HCT116 (cell line): Measurements from ENCODE around the gene VANGL1. TPM values are rescaled to one million over a fixed set of nuclear protein-coding genes. Genes with fewer than 3 reads are reported as not detected.

Experiments used
- ATAC-seq: fragments of 200-7000 bp; cut with Tn5 transposase; 2 replicates; pipeline ENCODE4 v1.9.1; 2020; ENCODE audit warnings: mild to moderate bottlenecking, moderate library complexity
- BruUV-seq: library from RNA; stranded (reverse); fragments of 400-500 nt; replicated peaks from 2 replicates; lab custom pipeline; 2021; lab: Mats Ljungman, UMichigan
- CTCF ChIA-PET: fragments of 300-600 bp; sonication (Branson Sonifier 250); formaldehyde crosslinking; loops from one replicate; lab custom pipeline; 2021; ENCODE audit warnings: antibody characterized with exemption; lab: Charles Lee
- POLR2A ChIA-PET: fragments of 300-600, 350-600 bp; sonication (Branson Sonifier 250); formaldehyde crosslinking; loops from one replicate; lab custom pipeline; 2021; ENCODE audit warnings: antibody characterized with exemption; lab: Charles Lee
- RAD21 ChIA-PET, 2 experiments: fragments of 300-600 bp; sonication (Branson Sonifier 250); formaldehyde crosslinking; loops; one replicate each; lab custom pipeline; 2023; ENCODE audit warnings: low total read pairs in 2 of 2; ENCODE audit not compliant: uncharacterized antibody in 2 of 2, unreplicated experiment in 2 of 2, low non-redundant PET in 1 of 2; lab: Charles Lee
- DNase-seq: peaks from one replicate; pipeline ENCODE4 v3.0.0-alpha.2; 2010; ENCODE audit warnings: low read depth, low spot score
- H2AFZ ChIP-seq: fragments of 200-600 bp; shearing (Covaris generic), sonication (generic); 2 replicates; pipeline ENCODE4 v1.6.1; 2017; ENCODE audit warnings: low read depth, mixed run types, mixed read lengths, antibody characterized with exemption, low read length; ENCODE audit not compliant: poor library complexity, severe bottlenecking
- H3K27ac ChIP-seq: 2 replicates; pipeline ENCODE4 v1.5.1; 2012; ENCODE audit warnings: low read depth, low read length
- H3K27me3 ChIP-seq: fragments of 200-600 bp; sonication (generic); 2 replicates; pipeline ENCODE4 v1.6.1; 2016; ENCODE audit warnings: mixed run types, low read length, mixed read lengths; ENCODE audit not compliant: insufficient read depth
- H3K36me3 ChIP-seq, 2 experiments: fragments of 200-500 bp in 1 of 2; fragments of 200-600 bp in 1 of 2; sonication (Bioruptor generic) in 1 of 2; sonication (generic) in 1 of 2; 2 replicates each; pipeline versions ENCODE4 v1.5.1 to v1.6.1; 2014 to 2016; ENCODE audit warnings: low read length in 2 of 2, inconsistent platforms in 1 of 2, mixed read lengths in 1 of 2, mixed run types in 1 of 2; ENCODE audit not compliant: insufficient read depth in 2 of 2, control insufficient read depth in 1 of 2
- H3K4me1 ChIP-seq, 2 experiments: fragments of 200-600 bp in 1 of 2; sonication (generic) in 1 of 2; 2 replicates each; pipeline versions ENCODE4 v1.5.1 to v1.6.1; 2012 to 2017; ENCODE audit warnings: low read length in 2 of 2, inconsistent platforms in 1 of 2, mild to moderate bottlenecking in 1 of 2, mixed read lengths in 1 of 2, mixed run types in 1 of 2, moderate library complexity in 1 of 2; ENCODE audit not compliant: insufficient read depth in 2 of 2, control insufficient read depth in 1 of 2
- H3K4me2 ChIP-seq: fragments of 200-600 bp; sonication (generic); 2 replicates; pipeline ENCODE4 v1.6.1; 2017; ENCODE audit warnings: mixed run types, low read length, mixed read lengths
- H3K4me3 ChIP-seq, 2 experiments: fragments of 200-600 bp in 1 of 2; sonication (generic) in 1 of 2; replicated peaks in 1 of 2; 2 replicates each; pipeline ENCODE4 v1.5.1; 2011 to 2016; ENCODE audit warnings: low read length in 2 of 2, control low read depth in 1 of 2, low read depth in 1 of 2, mild to moderate bottlenecking in 1 of 2, mixed read lengths in 1 of 2, mixed run types in 1 of 2
- H3K79me2 ChIP-seq: fragments of 200-600 bp; sonication (generic); 2 replicates; pipeline ENCODE4 v1.6.1; 2017; ENCODE audit warnings: mild to moderate bottlenecking, mixed run types, low read length, moderate library complexity, mixed read lengths; ENCODE audit not compliant: insufficient read depth
- H3K9ac ChIP-seq: fragments of 200-600 bp; sonication (generic); 2 replicates; pipeline ENCODE4 v1.6.1; 2016; ENCODE audit warnings: low read length, mixed read lengths
- H3K9me2 ChIP-seq: fragments of 200-600 bp; sonication (generic), shearing (Covaris generic); 2 replicates; pipeline ENCODE4 v1.6.1; 2017; ENCODE audit warnings: mixed run types, mild to moderate bottlenecking, moderate library complexity; ENCODE audit not compliant: insufficient read depth
- H3K9me3 ChIP-seq, 2 experiments: fragments of 200-500 bp in 1 of 2; fragments of 200-600 bp in 1 of 2; sonication (Bioruptor generic) in 1 of 2; sonication (generic) in 1 of 2; 2 replicates each; pipeline ENCODE4 v1.6.1; 2014 to 2017; ENCODE audit warnings: low read length in 2 of 2, mixed read lengths in 2 of 2, inconsistent platforms in 1 of 2, low read depth in 1 of 2, mild to moderate bottlenecking in 1 of 2, mixed run types in 1 of 2, moderate library complexity in 1 of 2; ENCODE audit not compliant: control insufficient read depth in 1 of 2, insufficient read depth in 1 of 2
- H4K20me1 ChIP-seq: fragments of 200-600 bp; sonication (generic), shearing (Covaris generic); 2 replicates; pipeline ENCODE4 v1.6.1; 2017; ENCODE audit warnings: mixed run types, mild to moderate bottlenecking, moderate library complexity; ENCODE audit not compliant: insufficient read depth
- CBX3 ChIP-seq: IDR thresholded peaks from 2 replicates; pipeline ENCODE4 v1.6.1; 2012; ENCODE audit warnings: low read depth
- CEBPB ChIP-seq: IDR thresholded peaks from 2 replicates; pipeline ENCODE4 v1.6.1; 2012; ENCODE audit warnings: low read depth
- ELF1 ChIP-seq: IDR thresholded peaks from 2 replicates; pipeline ENCODE4 v1.6.1; 2012; ENCODE audit warnings: low read depth, borderline replicate concordance
- EZH2phosphoT487 ChIP-seq: fragments of 200-600 bp; IDR thresholded peaks from 2 replicates; pipeline ENCODE4 v1.6.1; 2018; ENCODE audit warnings: antibody characterized with exemption, borderline replicate concordance
- FOSL1 ChIP-seq: IDR thresholded peaks from 2 replicates; pipeline ENCODE4 v1.6.1; 2012; ENCODE audit warnings: low read depth
- POLR2AphosphoS5 ChIP-seq: IDR thresholded peaks from 2 replicates; pipeline ENCODE4 v1.6.1; 2011; ENCODE audit warnings: mild to moderate bottlenecking, low read depth, low read length, moderate library complexity
- SRF ChIP-seq: IDR thresholded peaks from 2 replicates; pipeline ENCODE4 v1.6.1; 2012; ENCODE audit warnings: low read depth
- YY1 ChIP-seq: IDR thresholded peaks from 2 replicates; pipeline ENCODE4 v1.6.1; 2011; ENCODE audit warnings: low read length, low read depth, moderate library complexity, mild to moderate bottlenecking; ENCODE audit not compliant: insufficient replicate concordance; ENCODE audit errors: extremely low read depth
- ZNF274 ChIP-seq: fragments of 200-500 bp; sonication (Bioruptor generic); IDR thresholded peaks from 2 replicates; pipeline ENCODE4 v1.6.1; 2014; ENCODE audit warnings: mild to moderate bottlenecking, low read depth, low read length, inconsistent platforms
- intact Hi-C: fragments of 100-400 bp; cut with micrococcal nuclease; formaldehyde crosslinking; loops from 2 replicates; pipeline ENCODE4 v1.10.0; 2022
- total RNA-seq: library from RNA; stranded (reverse); gene quantifications from one replicate; pipeline ENCODE4 v1.2.1, GENCODE V29; 2021; ENCODE audit not compliant: unreplicated experiment
- TF ChIP-seq, protein P1 (sequence below): IDR thresholded peaks from 2 replicates; pipeline ENCODE4 v1.6.1; 2012
- TF ChIP-seq, protein P2 (sequence below), 3 experiments: fragments of 200-600 bp in 1 of 3; sonication (generic) in 1 of 3; IDR thresholded peaks in 2 of 3; conservative IDR thresholded peaks in 1 of 3; 2 replicates each; pipeline ENCODE4 v1.5.1; 2012 to 2017; ENCODE audit warnings: low read depth in 2 of 3, low read length in 2 of 3, antibody characterized with exemption in 1 of 3, borderline replicate concordance in 1 of 3, control low read depth in 1 of 3, mild to moderate bottlenecking in 1 of 3, mixed read lengths in 1 of 3, mixed run types in 1 of 3, moderate library complexity in 1 of 3; ENCODE audit not compliant: insufficient read depth in 1 of 3
- TF ChIP-seq, protein P3 (sequence below): IDR thresholded peaks from 2 replicates; pipeline ENCODE4 v1.6.1; 2011; ENCODE audit warnings: mild to moderate bottlenecking, low read length, moderate library complexity; ENCODE audit not compliant: insufficient replicate concordance; ENCODE audit errors: extremely low read depth

VANGL1 gene
- total RNA-seq, 1 experiment from 2014 or later = 23.5 TPM

DNA sequence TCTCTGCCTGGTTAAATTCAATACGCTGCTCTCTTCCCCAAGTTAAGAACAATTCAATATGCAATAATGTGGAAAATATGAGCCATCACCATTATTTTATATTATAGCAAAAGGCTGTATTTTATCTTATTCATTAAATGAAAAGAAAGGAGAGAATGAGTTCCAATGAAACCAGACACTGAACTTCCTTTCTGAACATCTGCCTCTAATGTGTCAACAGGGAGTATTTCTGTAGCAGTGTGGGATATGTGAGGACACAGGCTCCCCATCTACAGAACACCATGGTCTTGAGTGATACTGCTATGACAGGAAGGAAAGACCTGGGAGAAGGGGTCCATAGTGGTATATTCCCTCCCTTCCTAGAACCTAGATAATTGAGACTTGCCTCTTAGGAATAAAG lies 80.5 kb downstream of the VANGL1 start:
- Histone ChIP-seq H3K4me3 (no peak overlapping the region), H3K9me2 (no peaks in the 10 kb centered on the region), H2AFZ (no peak overlapping the region), H3K9me3 (no peaks in the 10 kb centered on the region), H3K4me2 (no peak overlapping the region)
- no TSS peak for BruUV-seq
- POLR2A ChIA-PET = no interaction called here
- RAD21 ChIA-PET = no interaction called here
- DNase-seq = no peak
- TF ChIP-seq, protein P1, sequence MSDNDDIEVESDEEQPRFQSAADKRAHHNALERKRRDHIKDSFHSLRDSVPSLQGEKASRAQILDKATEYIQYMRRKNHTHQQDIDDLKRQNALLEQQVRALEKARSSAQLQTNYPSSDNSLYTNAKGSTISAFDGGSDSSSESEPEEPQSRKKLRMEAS = no peak
- TF ChIP-seq CEBPB (no peak), ELF1 (no peak), YY1 (no peak)
- TF ChIP-seq, all 23 proteins: peak for 0
- no peaks in the 10 kb centered on the region for H3K27me3 ChIP-seq
- no peaks in the 10 kb centered on the region for H3K79me2 ChIP-seq
- no peak overlapping the region for H3K9ac ChIP-seq
- H3K36me3 ChIP-seq = no peaks in the 10 kb centered on the region
- H3K27ac ChIP-seq = no peak overlapping the region
- H4K20me1 ChIP-seq = no peaks in the 10 kb centered on the region
- ATAC-seq = no peak
- intact Hi-C loops = no loop called here
- CTCF ChIA-PET = no interaction called here
- no peaks in the 10 kb centered on the region for H3K4me1 ChIP-seq

- POLR2A ChIA-PET = no interaction called here
- no peak overlapping the region for H2AFZ ChIP-seq
Observed at GRCh38 chr1:115723756-115724155, 82.0 kb downstream of the VANGL1 start.

More at GRCh38 chr1:115723756-115724155, 82.0 kb downstream of the VANGL1 start:
- H3K4me3 ChIP-seq = no peak overlapping the region
- H3K9me2 ChIP-seq = no peaks in the 10 kb centered on the region
- no peak for DNase-seq
- intact Hi-C loops = no loop called here
- no peaks in the 10 kb centered on the region for H3K4me1 ChIP-seq
- RAD21 ChIA-PET = no interaction called here
- TF ChIP-seq, protein P1 = no peak
- TF ChIP-seq EZH2phosphoT487 (no peak), SRF (no peak), CBX3 (no peak), FOSL1 (no peak), POLR2AphosphoS5 (no peak), ZNF274 (no peak)
- TF ChIP-seq, protein P2, sequence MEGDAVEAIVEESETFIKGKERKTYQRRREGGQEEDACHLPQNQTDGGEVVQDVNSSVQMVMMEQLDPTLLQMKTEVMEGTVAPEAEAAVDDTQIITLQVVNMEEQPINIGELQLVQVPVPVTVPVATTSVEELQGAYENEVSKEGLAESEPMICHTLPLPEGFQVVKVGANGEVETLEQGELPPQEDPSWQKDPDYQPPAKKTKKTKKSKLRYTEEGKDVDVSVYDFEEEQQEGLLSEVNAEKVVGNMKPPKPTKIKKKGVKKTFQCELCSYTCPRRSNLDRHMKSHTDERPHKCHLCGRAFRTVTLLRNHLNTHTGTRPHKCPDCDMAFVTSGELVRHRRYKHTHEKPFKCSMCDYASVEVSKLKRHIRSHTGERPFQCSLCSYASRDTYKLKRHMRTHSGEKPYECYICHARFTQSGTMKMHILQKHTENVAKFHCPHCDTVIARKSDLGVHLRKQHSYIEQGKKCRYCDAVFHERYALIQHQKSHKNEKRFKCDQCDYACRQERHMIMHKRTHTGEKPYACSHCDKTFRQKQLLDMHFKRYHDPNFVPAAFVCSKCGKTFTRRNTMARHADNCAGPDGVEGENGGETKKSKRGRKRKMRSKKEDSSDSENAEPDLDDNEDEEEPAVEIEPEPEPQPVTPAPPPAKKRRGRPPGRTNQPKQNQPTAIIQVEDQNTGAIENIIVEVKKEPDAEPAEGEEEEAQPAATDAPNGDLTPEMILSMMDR (IDR thresholded peaks at IDR 0.05 in 2 of 3, conservative IDR thresholded peaks at IDR 0.05 in 1 of 3; ENCODE audit: borderline replicate concordance in 1 of 3, insufficient read depth in 1 of 3, low read depth in 2 of 3, low read length in 2 of 3) = no peak
- TF ChIP-seq, protein P3, sequence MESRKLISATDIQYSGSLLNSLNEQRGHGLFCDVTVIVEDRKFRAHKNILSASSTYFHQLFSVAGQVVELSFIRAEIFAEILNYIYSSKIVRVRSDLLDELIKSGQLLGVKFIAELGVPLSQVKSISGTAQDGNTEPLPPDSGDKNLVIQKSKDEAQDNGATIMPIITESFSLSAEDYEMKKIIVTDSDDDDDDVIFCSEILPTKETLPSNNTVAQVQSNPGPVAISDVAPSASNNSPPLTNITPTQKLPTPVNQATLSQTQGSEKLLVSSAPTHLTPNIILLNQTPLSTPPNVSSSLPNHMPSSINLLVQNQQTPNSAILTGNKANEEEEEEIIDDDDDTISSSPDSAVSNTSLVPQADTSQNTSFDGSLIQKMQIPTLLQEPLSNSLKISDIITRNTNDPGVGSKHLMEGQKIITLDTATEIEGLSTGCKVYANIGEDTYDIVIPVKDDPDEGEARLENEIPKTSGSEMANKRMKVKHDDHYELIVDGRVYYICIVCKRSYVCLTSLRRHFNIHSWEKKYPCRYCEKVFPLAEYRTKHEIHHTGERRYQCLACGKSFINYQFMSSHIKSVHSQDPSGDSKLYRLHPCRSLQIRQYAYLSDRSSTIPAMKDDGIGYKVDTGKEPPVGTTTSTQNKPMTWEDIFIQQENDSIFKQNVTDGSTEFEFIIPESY = no peak
- CTCF ChIA-PET = interaction anchor here (1.6 kb wide), 1 partner anchor 17 kb away, joined by 10 read pairs; no protein-coding TSS in a partner anchor
- BruUV-seq = no TSS peak
- no peak overlapping the region for H3K27ac ChIP-seq
- no peak overlapping the region for H3K9ac ChIP-seq
- H3K4me2 ChIP-seq = no peak overlapping the region
- H3K27me3 ChIP-seq = no peaks in the 10 kb centered on the region
- H3K79me2 ChIP-seq = no peaks in the 10 kb centered on the region
- H3K9me3 ChIP-seq = no peaks in the 10 kb centered on the region
- no peaks in the 10 kb centered on the region for H3K36me3 ChIP-seq
- H4K20me1 ChIP-seq = no peaks in the 10 kb centered on the region
- no peak for ATAC-seq
